Uterus (tissue), 2 donors: ENCODE data around the gene PHOX2B.

Experiments
- POLR2A ChIP-seq, 2 donors: fragments of 450-650 bp; IDR thresholded peaks; one replicate each; pipeline ENCODE4 v1.6.1; 2016; ENCODE audit warnings: antibody characterized with exemption in 2 of 2, mild to moderate bottlenecking in 1 of 2, moderate library complexity in 1 of 2
- TF ChIP-seq, protein P1 (sequence below), 4 experiments: fragments of 200-600 bp in 2 of 4; fragments of 450-650 bp in 2 of 4; sonication (generic) in 2 of 4; IDR thresholded peaks; one replicate each; pipeline ENCODE4 v1.5.1; 2016 to 2019; ENCODE audit warnings: antibody characterized with exemption in 4 of 4, mild to moderate bottlenecking in 2 of 4, moderate library complexity in 1 of 4

DNA sequence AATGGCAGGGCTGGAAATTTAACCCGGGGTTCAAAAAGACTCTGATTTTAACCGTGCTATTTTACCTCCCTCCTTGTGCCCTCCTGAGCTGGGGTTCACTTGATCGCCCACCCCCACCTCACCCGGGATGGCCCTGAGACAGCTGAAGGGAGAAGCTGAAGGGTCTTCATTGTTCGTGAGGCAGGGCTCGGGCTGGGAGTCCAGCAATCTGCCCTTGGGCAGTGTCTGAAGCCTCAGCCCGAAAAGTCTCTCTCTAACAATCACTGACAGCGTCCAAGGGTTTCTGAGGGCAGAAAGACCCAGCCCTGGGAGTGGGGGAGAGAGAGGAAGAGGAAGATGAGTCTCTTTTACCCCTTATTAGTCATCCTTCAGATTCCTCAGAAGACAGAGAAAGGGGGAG lies 39.4 kb upstream of the PHOX2B start:
- TF ChIP-seq, protein P1, sequence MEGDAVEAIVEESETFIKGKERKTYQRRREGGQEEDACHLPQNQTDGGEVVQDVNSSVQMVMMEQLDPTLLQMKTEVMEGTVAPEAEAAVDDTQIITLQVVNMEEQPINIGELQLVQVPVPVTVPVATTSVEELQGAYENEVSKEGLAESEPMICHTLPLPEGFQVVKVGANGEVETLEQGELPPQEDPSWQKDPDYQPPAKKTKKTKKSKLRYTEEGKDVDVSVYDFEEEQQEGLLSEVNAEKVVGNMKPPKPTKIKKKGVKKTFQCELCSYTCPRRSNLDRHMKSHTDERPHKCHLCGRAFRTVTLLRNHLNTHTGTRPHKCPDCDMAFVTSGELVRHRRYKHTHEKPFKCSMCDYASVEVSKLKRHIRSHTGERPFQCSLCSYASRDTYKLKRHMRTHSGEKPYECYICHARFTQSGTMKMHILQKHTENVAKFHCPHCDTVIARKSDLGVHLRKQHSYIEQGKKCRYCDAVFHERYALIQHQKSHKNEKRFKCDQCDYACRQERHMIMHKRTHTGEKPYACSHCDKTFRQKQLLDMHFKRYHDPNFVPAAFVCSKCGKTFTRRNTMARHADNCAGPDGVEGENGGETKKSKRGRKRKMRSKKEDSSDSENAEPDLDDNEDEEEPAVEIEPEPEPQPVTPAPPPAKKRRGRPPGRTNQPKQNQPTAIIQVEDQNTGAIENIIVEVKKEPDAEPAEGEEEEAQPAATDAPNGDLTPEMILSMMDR (IDR thresholded peaks at IDR 0.05): no peak
- TF ChIP-seq POLR2A (IDR thresholded peaks at IDR 0.05): no peak
